ENCODE results near the gene MTHFD1L. TPM values are rescaled to one million over a fixed set of nuclear protein-coding genes. Genes with fewer than 3 reads are reported as not detected.

The MTHFD1L gene
- total RNA-seq, 1 donor = 4.0 TPM

DNA sequence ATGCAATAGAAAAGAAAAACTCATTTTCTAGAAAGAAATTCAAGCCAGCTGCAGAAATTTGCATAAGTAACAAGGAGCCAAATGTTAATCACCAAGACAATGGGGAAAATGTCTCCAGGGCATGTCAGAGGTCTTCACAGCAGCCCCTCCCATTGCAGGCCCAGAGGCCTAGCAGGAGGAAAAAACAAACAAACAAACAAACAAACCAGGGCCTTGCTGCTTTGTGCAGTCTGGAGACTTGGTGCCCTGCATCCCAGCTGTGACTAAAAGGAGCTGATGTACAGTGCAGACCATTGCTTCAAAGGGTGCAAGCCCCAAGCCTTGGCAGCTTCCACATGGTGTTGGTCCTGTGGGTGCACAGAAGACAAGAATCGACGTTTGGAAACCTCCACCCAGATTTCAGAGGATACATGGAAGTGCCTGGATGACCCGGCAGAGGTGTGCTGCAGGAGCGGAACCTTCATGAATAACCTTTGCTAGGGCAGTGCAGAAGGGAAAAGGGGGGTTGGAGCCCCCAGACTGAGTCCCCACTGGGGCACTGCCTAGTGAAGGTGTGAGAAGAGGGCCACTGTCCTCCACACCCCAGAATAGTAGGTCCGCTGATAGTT lies 263.4 kb downstream of the MTHFD1L start:
- Histone ChIP-seq H3K4me1 (ENCODE audit: insufficient read depth, low read length) (no peaks in the 10 kb centered on the region), H3K9me3 (ENCODE audit: low read depth, low read length) (no peaks in the 10 kb centered on the region), H3K27me3 (ENCODE audit: insufficient read depth, low read length) (no peaks in the 10 kb centered on the region), H3K4me3 (ENCODE audit: low read length) (no peak overlapping the region)

DNA sequence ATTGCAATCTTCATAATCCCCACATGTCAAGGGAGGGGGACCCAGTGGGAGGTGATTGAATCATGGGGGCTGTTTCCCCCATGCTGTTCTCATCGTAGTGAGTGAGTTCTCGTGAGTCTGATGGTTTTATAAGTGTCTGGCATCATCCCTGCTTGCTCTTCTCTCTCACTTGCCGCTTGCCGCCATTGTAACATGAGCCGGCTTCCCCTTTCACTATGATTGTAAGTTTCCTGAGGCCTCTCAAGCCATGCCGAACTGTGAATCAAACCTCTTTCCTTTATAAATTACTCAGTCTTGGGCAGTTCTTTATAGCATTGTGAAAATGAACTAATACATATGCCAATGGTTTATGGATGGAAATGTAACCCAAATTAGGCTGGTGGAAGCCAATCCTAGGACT lies 264.8 kb downstream of the MTHFD1L start:
- Histone ChIP-seq H3K4me3 (ENCODE audit: low read length) (no peak overlapping the region), H3K4me1 (ENCODE audit: insufficient read depth, low read length) (no peaks in the 10 kb centered on the region), H3K9me3 (ENCODE audit: low read depth, low read length) (no peaks in the 10 kb centered on the region)

GRCh38 chr6:151131324-151132007 lies 266.0 kb downstream of the MTHFD1L start:
- H3K9me3 ChIP-seq (ENCODE audit: low read depth, low read length) = no peaks in the 10 kb centered on the region
- no peaks in the 10 kb centered on the region for H3K27me3 ChIP-seq (ENCODE audit: insufficient read depth, low read length)
- H3K4me3 ChIP-seq (ENCODE audit: low read length) = no peak overlapping the region
- no peaks in the 10 kb centered on the region for H3K4me1 ChIP-seq (ENCODE audit: insufficient read depth, low read length)

More for the DNA sequence above, 264.8 kb downstream of the MTHFD1L start:
- H3K27me3 ChIP-seq (ENCODE audit: insufficient read depth, low read length) = no peaks in the 10 kb centered on the region

GRCh38 chr6:151136141-151136755 lies 270.7 kb downstream of the MTHFD1L start:
- H3K4me1 ChIP-seq (ENCODE audit: insufficient read depth, low read length) = no peaks in the 10 kb centered on the region
- no peaks in the 10 kb centered on the region for H3K27me3 ChIP-seq (ENCODE audit: insufficient read depth, low read length)
- H3K9me3 ChIP-seq (ENCODE audit: low read depth, low read length) = no peaks in the 10 kb centered on the region
- H3K4me3 ChIP-seq (ENCODE audit: low read length) = no peak overlapping the region

- H3K4me1 ChIP-seq (ENCODE audit: insufficient read depth, low read length) = no peaks in the 10 kb centered on the region
- no peaks in the 10 kb centered on the region for H3K9me3 ChIP-seq (ENCODE audit: low read depth, low read length)
- H3K27me3 ChIP-seq (ENCODE audit: insufficient read depth, low read length) = no peaks in the 10 kb centered on the region
- no peak overlapping the region for H3K4me3 ChIP-seq (ENCODE audit: low read length)
Observed at GRCh38 chr6:151137542-151137941, 272.0 kb downstream of the MTHFD1L start.

- H3K4me1 ChIP-seq (ENCODE audit: insufficient read depth, low read length) = no peaks in the 10 kb centered on the region
- no peak overlapping the region for H3K4me3 ChIP-seq (ENCODE audit: low read length)
- H3K9me3 ChIP-seq (ENCODE audit: low read depth, low read length) = no peaks in the 10 kb centered on the region
- no peaks in the 10 kb centered on the region for H3K27me3 ChIP-seq (ENCODE audit: insufficient read depth, low read length)
Observed at GRCh38 chr6:151139524-151139923, 274.0 kb downstream of the MTHFD1L start.

DNA sequence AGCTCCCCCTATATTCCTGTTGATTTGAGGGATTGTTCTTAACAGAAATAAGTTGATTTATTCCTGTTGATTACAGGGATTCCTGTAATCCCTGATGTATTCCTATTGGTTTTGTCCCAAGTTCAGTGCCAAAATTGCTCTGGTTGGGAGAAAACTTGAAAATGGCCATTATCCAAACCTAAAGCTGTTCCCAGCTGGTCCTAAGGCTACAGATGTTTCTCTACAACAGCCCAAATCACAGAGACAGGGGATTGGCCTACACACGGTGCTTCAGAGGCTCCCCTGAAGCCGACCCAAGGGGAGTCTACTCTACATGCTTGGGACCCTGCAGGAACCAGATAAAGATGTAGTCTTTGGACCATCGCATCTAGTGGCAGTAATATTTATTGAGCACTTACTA lies 275.3 kb downstream of the MTHFD1L start:
- Histone ChIP-seq H3K4me3 (ENCODE audit: low read length) (no peak overlapping the region), H3K4me1 (ENCODE audit: insufficient read depth, low read length) (no peaks in the 10 kb centered on the region), H3K9me3 (ENCODE audit: low read depth, low read length) (no peaks in the 10 kb centered on the region), H3K27me3 (ENCODE audit: insufficient read depth, low read length) (no peaks in the 10 kb centered on the region)

DNA sequence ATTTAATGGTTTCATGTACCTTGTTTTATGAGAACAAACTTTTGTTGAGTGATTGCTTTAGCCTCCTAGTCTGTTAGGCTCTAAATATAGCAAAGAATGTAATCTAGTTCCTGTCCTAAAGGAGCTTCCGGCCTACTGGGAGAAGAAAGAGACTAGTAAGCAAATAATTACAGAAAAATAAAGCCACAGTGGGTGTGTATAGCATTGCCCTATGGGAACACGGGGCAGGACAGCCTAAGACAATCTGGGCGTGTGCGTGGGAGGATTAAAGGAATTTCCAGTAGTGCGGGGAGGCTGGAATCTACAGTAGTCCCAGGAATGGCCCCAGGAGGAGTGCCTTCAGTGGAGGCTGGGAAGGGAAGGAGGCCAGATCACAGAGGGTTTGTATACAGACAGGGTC lies 276.2 kb downstream of the MTHFD1L start:
- H3K4me1 ChIP-seq (ENCODE audit: insufficient read depth, low read length) = no peaks in the 10 kb centered on the region
- H3K4me3 ChIP-seq (ENCODE audit: low read length) = no peak overlapping the region
- no peaks in the 10 kb centered on the region for H3K9me3 ChIP-seq (ENCODE audit: low read depth, low read length)
- no peaks in the 10 kb centered on the region for H3K27me3 ChIP-seq (ENCODE audit: insufficient read depth, low read length)

GRCh38 chr6:151142676-151143075 lies 277.2 kb downstream of the MTHFD1L start:
- no peaks in the 10 kb centered on the region for H3K4me1 ChIP-seq (ENCODE audit: insufficient read depth, low read length)

GRCh38 chr6:151143337-151143736 lies 277.8 kb downstream of the MTHFD1L start:
- Histone ChIP-seq H3K4me1 (ENCODE audit: insufficient read depth, low read length) (no peaks in the 10 kb centered on the region), H3K27me3 (ENCODE audit: insufficient read depth, low read length) (no peaks in the 10 kb centered on the region), H3K9me3 (ENCODE audit: low read depth, low read length) (no peaks in the 10 kb centered on the region), H3K4me3 (ENCODE audit: low read length) (no peak overlapping the region)

More at GRCh38 chr6:151142676-151143075, 277.2 kb downstream of the MTHFD1L start:
- Histone ChIP-seq H3K27me3 (ENCODE audit: insufficient read depth, low read length) (no peaks in the 10 kb centered on the region), H3K4me3 (ENCODE audit: low read length) (no peak overlapping the region), H3K9me3 (ENCODE audit: low read depth, low read length) (no peaks in the 10 kb centered on the region)

DNA sequence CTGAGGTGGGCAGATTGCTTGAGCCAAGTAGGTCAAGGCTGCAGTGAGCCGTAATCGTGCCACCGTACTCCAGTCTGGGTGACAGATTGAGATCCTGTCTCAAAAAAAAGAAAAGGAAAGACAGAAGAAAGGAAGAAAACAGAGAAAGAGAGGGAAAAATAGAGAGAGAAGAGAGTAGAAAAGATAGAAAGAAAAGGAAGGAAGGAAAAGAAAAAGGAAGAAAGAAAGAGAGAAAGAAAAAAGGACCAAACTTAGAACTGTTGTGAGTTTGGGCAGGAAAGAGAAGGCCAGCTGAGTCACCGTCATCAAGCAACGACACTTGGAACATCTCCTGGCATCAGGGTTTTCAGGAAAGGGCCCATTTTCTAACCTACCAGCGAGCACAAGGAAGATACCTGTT lies 278.3 kb downstream of the MTHFD1L start:
- Histone ChIP-seq H3K4me1 (ENCODE audit: insufficient read depth, low read length) (no peaks in the 10 kb centered on the region), H3K27me3 (ENCODE audit: insufficient read depth, low read length) (no peaks in the 10 kb centered on the region), H3K9me3 (ENCODE audit: low read depth, low read length) (no peaks in the 10 kb centered on the region), H3K4me3 (ENCODE audit: low read length) (no peak overlapping the region)

DNA sequence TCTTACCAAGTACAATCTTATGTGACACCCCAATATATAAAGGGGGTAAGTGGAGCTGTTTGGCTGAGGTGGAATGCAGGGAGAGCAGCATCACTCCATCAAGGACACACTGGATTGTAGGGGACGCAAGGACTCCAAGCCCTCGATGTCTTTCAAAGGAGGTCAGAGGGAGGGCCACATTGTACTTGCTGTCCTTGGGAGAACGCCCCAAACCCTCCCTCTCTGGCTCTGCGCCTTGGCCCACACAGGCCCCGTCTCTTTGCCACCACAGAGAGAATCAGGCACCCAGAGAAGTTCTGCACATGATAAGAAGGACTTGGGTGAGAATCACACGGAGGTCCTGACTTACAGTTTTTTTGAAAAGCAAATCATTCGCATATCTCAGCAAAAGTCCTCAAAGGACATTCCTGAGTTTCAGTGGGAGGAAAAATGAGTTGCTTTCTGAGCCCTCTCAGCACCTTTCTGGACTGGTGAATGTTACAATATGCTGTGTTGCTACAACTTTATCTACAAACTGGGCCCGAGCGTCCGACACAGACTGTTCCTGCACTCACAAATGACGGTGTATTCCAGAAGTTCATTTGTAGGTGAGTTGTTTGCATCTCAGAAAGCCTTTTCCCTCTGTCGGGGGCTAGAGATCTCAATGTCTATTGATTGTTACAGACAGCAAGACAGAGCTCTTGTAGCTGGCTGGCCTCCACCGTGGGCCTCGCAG lies 281.8 kb downstream of the MTHFD1L start:
- Histone ChIP-seq H3K27me3 (ENCODE audit: insufficient read depth, low read length) (no peaks in the 10 kb centered on the region), H3K9me3 (ENCODE audit: low read depth, low read length) (no peaks in the 10 kb centered on the region), H3K4me1 (ENCODE audit: insufficient read depth, low read length) (no peaks in the 10 kb centered on the region), H3K4me3 (ENCODE audit: low read length) (no peak overlapping the region)

DNA sequence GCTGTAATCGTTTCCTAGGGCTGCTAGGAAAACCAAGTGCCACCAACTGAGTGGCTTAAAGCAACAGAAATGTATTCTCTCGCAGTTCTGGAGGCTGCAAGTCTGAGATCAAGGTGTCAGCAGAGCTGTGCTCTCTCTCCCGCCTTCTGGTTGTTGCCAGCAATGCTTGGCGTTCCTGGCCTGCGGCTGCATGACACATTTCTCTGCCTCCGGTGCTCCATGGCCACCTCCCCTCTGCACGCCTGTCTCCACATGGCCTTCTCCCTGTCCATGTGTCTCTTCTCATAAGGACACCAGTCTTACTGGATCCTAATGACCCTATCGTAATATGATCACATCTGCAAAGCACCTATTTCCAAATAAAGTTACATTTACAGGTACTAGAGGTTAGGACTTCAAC lies 282.6 kb downstream of the MTHFD1L start:
- Histone ChIP-seq H3K4me1 (ENCODE audit: insufficient read depth, low read length) (no peaks in the 10 kb centered on the region), H3K27me3 (ENCODE audit: insufficient read depth, low read length) (no peaks in the 10 kb centered on the region), H3K4me3 (ENCODE audit: low read length) (no peak overlapping the region), H3K9me3 (ENCODE audit: low read depth, low read length) (no peaks in the 10 kb centered on the region)

DNA sequence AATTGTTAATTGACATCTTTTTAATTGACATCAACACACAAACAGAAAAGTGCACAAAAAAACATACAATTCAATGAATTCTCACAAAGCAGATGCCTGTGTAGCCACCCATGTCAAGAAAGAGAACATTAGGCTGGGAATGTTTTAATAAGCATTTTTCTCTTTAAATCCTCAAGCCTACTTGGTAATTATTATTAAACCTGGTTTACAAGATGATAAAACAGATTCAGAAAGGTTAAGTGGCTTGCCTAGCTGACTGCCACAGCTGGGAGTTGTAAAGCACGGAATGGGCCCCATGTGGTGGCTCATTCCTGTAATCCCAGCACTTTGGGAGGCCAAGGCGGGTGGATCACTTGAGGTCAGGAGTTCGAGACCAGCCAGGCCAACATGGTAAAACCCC lies 284.3 kb downstream of the MTHFD1L start:
- no peak overlapping the region for H3K4me3 ChIP-seq (ENCODE audit: low read length)
- no peaks in the 10 kb centered on the region for H3K4me1 ChIP-seq (ENCODE audit: insufficient read depth, low read length)
- H3K9me3 ChIP-seq (ENCODE audit: low read depth, low read length) = no peaks in the 10 kb centered on the region
- H3K27me3 ChIP-seq (ENCODE audit: insufficient read depth, low read length) = no peaks in the 10 kb centered on the region

Data from mononuclear cell (primary cell).